DOHH2 (cell line): ENCODE results near the gene CATSPER3.

Experiments
- H3F3A ChIP-seq: fragments of 200-600 bp; sonication (generic), shearing (Covaris generic); 2 replicates; pipeline ENCODE4 v1.6.0; 2016; ENCODE audit warnings: antibody characterized with exemption, mild to moderate bottlenecking; ENCODE audit not compliant: control insufficient read depth, insufficient read depth
- H3K27ac ChIP-seq: fragments of 200-600 bp; sonication (generic); 2 replicates; pipeline ENCODE4 v1.5.1; 2014; ENCODE audit warnings: low read depth, mild to moderate bottlenecking, low read length, moderate library complexity
- H3K27me3 ChIP-seq: fragments of 200-600 bp; sonication (generic); 2 replicates; pipeline ENCODE4 v1.6.1; 2014; ENCODE audit warnings: mild to moderate bottlenecking, low read length, mixed read lengths; ENCODE audit not compliant: control insufficient read depth
- H3K36me3 ChIP-seq: fragments of 200-600 bp; sonication (generic); 2 replicates; pipeline ENCODE4 v1.6.1; 2014; ENCODE audit warnings: mild to moderate bottlenecking, low read length, moderate library complexity, mixed read lengths; ENCODE audit not compliant: control insufficient read depth
- H3K4me1 ChIP-seq: fragments of 200-600 bp; sonication (generic); 2 replicates; pipeline ENCODE4 v1.6.1; 2014; ENCODE audit warnings: mild to moderate bottlenecking, low read length, mixed read lengths; ENCODE audit not compliant: control insufficient read depth
- H3K4me2 ChIP-seq: fragments of 200-600 bp; sonication (generic); 2 replicates; pipeline ENCODE4 v1.6.0; 2014; ENCODE audit warnings: mild to moderate bottlenecking, low read length, moderate library complexity
- H3K4me3 ChIP-seq: fragments of 200-600 bp; sonication (generic); 2 replicates; pipeline ENCODE4 v1.5.1; 2014; ENCODE audit warnings: mild to moderate bottlenecking, low read length, mixed read lengths
- H3K79me2 ChIP-seq: fragments of 200-600 bp; sonication (generic); 2 replicates; pipeline ENCODE4 v1.6.1; 2014; ENCODE audit warnings: mild to moderate bottlenecking, low read length, mixed read lengths; ENCODE audit not compliant: control insufficient read depth
- H3K9me2 ChIP-seq: fragments of 200-600 bp; sonication (generic); replicated peaks from 2 replicates; pipeline ENCODE4 v1.6.1; 2014; ENCODE audit warnings: mild to moderate bottlenecking, low read length, mixed read lengths; ENCODE audit not compliant: control insufficient read depth
- H3K9me3 ChIP-seq: fragments of 200-600 bp; sonication (generic); 2 replicates; pipeline ENCODE4 v1.6.1; 2014; ENCODE audit warnings: antibody characterized with exemption, low read length, mixed read lengths; ENCODE audit not compliant: control insufficient read depth, insufficient read depth
- H4K20me1 ChIP-seq: fragments of 200-600 bp; sonication (generic); 2 replicates; pipeline ENCODE4 v1.6.0; 2014; ENCODE audit warnings: low read depth, mild to moderate bottlenecking, antibody characterized with exemption, low read length, moderate library complexity; ENCODE audit not compliant: control insufficient read depth, insufficient read depth
- EZH2phosphoT487 ChIP-seq: fragments of 200-600 bp; sonication (generic); IDR thresholded peaks from 2 replicates; pipeline ENCODE4 v1.6.1; 2017; ENCODE audit warnings: borderline replicate concordance, mild to moderate bottlenecking, antibody characterized with exemption, low read length, moderate library complexity, mixed read lengths
- TF ChIP-seq, protein P1 (sequence below): fragments of 200-600 bp; sonication (generic); IDR thresholded peaks from one replicate; pipeline ENCODE4 v1.5.1; 2014; ENCODE audit warnings: antibody characterized with exemption, mild to moderate bottlenecking, low read depth, low read length; ENCODE audit not compliant: poor library complexity, severe bottlenecking

CATSPER3 gene

DNA sequence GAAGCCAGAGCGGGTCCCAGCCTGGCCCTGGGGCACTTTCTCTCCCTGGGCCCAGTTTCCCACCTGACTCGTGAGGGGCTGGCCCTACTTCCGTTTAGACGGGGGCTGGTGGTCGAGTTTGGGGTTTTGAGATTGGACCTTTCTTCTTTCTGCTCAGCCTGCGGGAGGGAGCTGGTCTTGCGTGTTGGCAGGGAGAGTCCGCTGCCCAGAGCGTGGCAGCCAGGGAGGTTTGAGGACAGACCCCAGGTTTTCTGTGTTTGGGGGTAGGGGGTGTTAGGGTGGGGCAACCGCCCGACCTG is 72.3 kb downstream of the CATSPER3 start:
- Histone ChIP-seq H3K27ac (no peak overlapping the region), H3K9me2 (no peaks in the 10 kb centered on the region), H3K4me3 (no peak overlapping the region), H3K4me1 (peaks cover 35% of the 10 kb centered on the region), H3K4me2 (no peak overlapping the region), H3K9me3 (no peaks in the 10 kb centered on the region), H3K79me2 (peaks cover 4% of the 10 kb centered on the region), H3F3A (peaks cover 6% of the 10 kb centered on the region), H4K20me1 (no peaks in the 10 kb centered on the region), H3K27me3 (no peaks in the 10 kb centered on the region), H3K36me3 (no peaks in the 10 kb centered on the region)
- TF ChIP-seq, protein P1, sequence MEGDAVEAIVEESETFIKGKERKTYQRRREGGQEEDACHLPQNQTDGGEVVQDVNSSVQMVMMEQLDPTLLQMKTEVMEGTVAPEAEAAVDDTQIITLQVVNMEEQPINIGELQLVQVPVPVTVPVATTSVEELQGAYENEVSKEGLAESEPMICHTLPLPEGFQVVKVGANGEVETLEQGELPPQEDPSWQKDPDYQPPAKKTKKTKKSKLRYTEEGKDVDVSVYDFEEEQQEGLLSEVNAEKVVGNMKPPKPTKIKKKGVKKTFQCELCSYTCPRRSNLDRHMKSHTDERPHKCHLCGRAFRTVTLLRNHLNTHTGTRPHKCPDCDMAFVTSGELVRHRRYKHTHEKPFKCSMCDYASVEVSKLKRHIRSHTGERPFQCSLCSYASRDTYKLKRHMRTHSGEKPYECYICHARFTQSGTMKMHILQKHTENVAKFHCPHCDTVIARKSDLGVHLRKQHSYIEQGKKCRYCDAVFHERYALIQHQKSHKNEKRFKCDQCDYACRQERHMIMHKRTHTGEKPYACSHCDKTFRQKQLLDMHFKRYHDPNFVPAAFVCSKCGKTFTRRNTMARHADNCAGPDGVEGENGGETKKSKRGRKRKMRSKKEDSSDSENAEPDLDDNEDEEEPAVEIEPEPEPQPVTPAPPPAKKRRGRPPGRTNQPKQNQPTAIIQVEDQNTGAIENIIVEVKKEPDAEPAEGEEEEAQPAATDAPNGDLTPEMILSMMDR, result no peak
- no peak for TF ChIP-seq EZH2phosphoT487

DNA sequence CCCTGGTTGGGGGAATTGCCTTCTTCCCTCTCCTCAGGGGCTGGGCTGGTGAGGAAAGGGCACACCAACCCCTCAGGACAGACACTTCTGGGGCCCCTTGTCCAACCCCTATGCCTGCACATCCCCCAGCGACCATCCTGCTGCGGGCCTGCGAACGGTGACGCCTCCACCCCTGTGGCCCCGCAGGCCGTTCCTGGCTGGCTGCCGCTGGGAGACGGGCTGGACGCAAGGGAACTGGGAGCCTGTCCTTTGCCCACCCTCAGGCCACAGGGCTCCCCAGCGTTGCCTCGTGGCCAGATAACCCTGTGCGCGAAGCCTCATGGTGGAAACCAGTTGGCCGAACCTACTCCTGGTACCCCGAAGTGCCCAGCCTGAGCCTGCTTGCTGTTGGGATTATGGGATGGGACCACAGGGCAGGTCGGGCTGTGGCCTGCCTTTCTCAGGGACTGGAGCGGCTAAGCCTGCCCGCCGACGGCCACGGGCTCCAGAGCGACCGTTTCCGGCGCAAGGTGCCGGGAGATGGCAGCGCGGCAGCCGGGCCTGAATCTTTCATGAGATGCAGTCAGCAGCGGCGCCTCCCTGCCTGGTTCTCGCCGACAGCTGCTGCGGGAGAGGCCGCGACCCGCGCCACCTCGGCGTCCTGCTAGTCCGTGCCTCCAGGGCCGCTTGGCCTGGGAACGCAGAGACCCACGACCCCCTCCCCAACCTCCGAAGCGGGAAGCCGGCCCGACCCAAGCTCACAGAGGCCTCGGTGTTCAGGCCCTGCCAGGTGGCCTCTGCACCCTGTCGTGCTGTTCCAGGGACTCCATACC is 72.8 kb downstream of the CATSPER3 start:
- H3K27ac ChIP-seq, result no peak overlapping the region
- no peaks in the 10 kb centered on the region for H3K27me3 ChIP-seq
- peaks cover 6% of the 10 kb centered on the region for H3F3A ChIP-seq
- H3K4me2 ChIP-seq, result no peak overlapping the region
- peaks cover 35% of the 10 kb centered on the region for H3K4me1 ChIP-seq
- H3K79me2 ChIP-seq, result no peaks in the 10 kb centered on the region
- H4K20me1 ChIP-seq, result no peaks in the 10 kb centered on the region
- no peaks in the 10 kb centered on the region for H3K36me3 ChIP-seq
- H3K4me3 ChIP-seq, result no peak overlapping the region
- H3K9me3 ChIP-seq, result no peaks in the 10 kb centered on the region
- no peak for TF ChIP-seq EZH2phosphoT487
- TF ChIP-seq, protein P1, result no peak
- no peaks in the 10 kb centered on the region for H3K9me2 ChIP-seq

DNA sequence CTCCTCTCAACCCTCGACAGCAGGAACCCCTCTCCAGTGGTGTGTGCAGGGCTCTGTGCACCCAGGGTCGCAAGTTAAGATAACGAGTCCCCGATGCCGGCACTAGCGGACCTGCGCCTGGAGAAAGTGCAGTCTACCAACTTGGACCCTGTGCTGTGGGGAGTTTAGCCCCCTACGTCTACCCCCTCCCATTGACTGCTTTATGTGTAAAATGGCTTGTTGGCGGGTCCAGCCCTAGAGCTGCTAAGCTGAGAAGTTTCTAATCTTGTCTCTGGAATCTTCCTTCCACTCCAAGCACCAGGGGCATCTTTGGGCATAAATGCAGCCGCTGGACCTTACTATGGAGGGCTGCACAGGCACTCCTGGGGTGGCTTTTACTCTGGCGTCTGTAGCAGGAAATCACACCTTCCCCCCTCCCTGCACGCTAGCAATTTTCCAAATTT is 73.5 kb downstream of the CATSPER3 start:
- Histone ChIP-seq H3K4me2 (no peak overlapping the region), H3K9me2 (no peaks in the 10 kb centered on the region), H4K20me1 (no peaks in the 10 kb centered on the region), H3K79me2 (no peaks in the 10 kb centered on the region), H3K27me3 (no peaks in the 10 kb centered on the region), H3F3A (peaks cover 6% of the 10 kb centered on the region), H3K4me1 (peaks cover 40% of the 10 kb centered on the region), H3K9me3 (no peaks in the 10 kb centered on the region), H3K36me3 (no peaks in the 10 kb centered on the region), H3K27ac (no peak overlapping the region), H3K4me3 (no peak overlapping the region)
- TF ChIP-seq, protein P1, result no peak
- TF ChIP-seq EZH2phosphoT487, result no peak
